Measurements from ENCODE around the gene MED13. TPM values are rescaled to one million over a fixed set of nuclear protein-coding genes. Genes with fewer than 3 reads are reported as not detected.
A peak's percentile ranks its signal among the peaks of the same experiment; 100 is the strongest.

Gene MED13
- total and polyA plus RNA-seq, 4 experiments from 2014 or later = 1.8 to 85.4 (median 41.1) TPM

- Histone ChIP-seq H3K27ac (ENCODE audit: low read depth, low read length) (no peak overlapping the region), H3K9me3 (ENCODE audit: control insufficient read depth in 1 of 2, low read length in 2 of 2) (no peaks in the 10 kb centered on the region), H3K4me1 (ENCODE audit: insufficient read depth, low read length) (no peaks in the 10 kb centered on the region), H3K4me3 (ENCODE audit: low read length in 2 of 2) (no peak overlapping the region), H3K36me3 (ENCODE audit: insufficient read depth, low read length) (peaks cover 39% of the 10 kb centered on the region), H3K27me3 (ENCODE audit: insufficient read depth, low read length) (no peaks in the 10 kb centered on the region)
- intact Hi-C loops (cut with micrococcal nuclease) = no loop called here
- H3K4me1 Mint-ChIP-seq = peaks cover 0 to 9% (median 4%) of the 10 kb centered on the region in 4 donors
- no peak overlapping the region for H3K4me3 Mint-ChIP-seq
- DNase-seq = no peak
- no peaks in the 10 kb centered on the region for H3K9me3 Mint-ChIP-seq
- POLR2A ChIA-PET (ENCODE audit: partially characterized antibody) = no interaction called here
- H3K36me3 Mint-ChIP-seq = peaks cover 35 to 51% of the 10 kb centered on the region in 2 donors
- H3K27ac Mint-ChIP-seq = no peak overlapping the region
- no peaks in the 10 kb centered on the region for H3K27me3 Mint-ChIP-seq
- CTCF ChIA-PET (ENCODE audit: partially characterized antibody) = no interaction called here
These were observed 96.3 kb downstream of the MED13 start for GRCh38 chr17:61968757-61969156.

DNA sequence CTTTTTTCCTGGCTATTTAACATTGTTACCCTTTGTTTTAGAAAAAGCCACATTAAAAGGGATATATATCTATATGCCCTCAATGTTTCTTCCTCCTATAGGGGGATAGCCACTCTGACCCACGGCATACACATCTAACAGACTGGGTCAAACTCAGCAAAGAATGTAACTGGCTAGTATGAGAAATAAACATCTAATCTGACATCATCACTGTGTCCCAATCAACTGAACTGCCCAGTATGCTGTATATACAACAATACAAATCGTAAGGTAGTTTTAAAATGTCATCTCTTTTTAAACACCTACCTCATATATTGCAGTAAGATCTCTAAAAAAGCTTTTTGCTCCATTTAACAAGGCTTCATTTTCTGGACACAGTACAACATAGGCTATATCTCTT, 97.3 kb downstream of the MED13 start:
- Histone ChIP-seq H3K27ac (ENCODE audit: low read depth, low read length) (no peak overlapping the region), H3K4me1 (ENCODE audit: insufficient read depth, low read length) (no peaks in the 10 kb centered on the region), H3K9me3 (ENCODE audit: control insufficient read depth in 1 of 2, low read length in 2 of 2) (no peaks in the 10 kb centered on the region), H3K36me3 (ENCODE audit: insufficient read depth, low read length) (peaks cover 44% of the 10 kb centered on the region), H3K4me3 (ENCODE audit: low read length in 2 of 2) (no peak overlapping the region), H3K27me3 (ENCODE audit: insufficient read depth, low read length) (no peaks in the 10 kb centered on the region)
- ChIA-PET POLR2A (ENCODE audit: partially characterized antibody) (interaction anchor here (0.6 kb wide), 1 partner anchor 30 kb away, joined by 3 read pairs; no protein-coding TSS in a partner anchor), CTCF (ENCODE audit: partially characterized antibody) (no interaction called here)
- H3K36me3 Mint-ChIP-seq = peaks cover 37 to 56% of the 10 kb centered on the region in 2 donors
- no peaks in the 10 kb centered on the region for H3K9me3 Mint-ChIP-seq
- intact Hi-C loops (cut with micrococcal nuclease) = no loop called here
- no peaks in the 10 kb centered on the region for H3K27me3 Mint-ChIP-seq
- peak overlapping the region in 2 of 7 donors; percentile 0 to 24 for H3K27ac Mint-ChIP-seq
- DNase-seq = no peak
- peaks cover 0 to 9% (median 5%) of the 10 kb centered on the region in 4 donors for H3K4me1 Mint-ChIP-seq
- H3K4me3 Mint-ChIP-seq = no peak overlapping the region

- DNase-seq = no peak
- CTCF ChIA-PET (ENCODE audit: partially characterized antibody) = no interaction called here
- H3K9me3 Mint-ChIP-seq = no peaks in the 10 kb centered on the region
- H3K9me3 ChIP-seq (ENCODE audit: control insufficient read depth in 1 of 2, low read length in 2 of 2) = no peaks in the 10 kb centered on the region
- H3K4me3 Mint-ChIP-seq = no peak overlapping the region
- no peaks in the 10 kb centered on the region for H3K27me3 Mint-ChIP-seq
- peaks cover 49% of the 10 kb centered on the region for H3K36me3 ChIP-seq (ENCODE audit: insufficient read depth, low read length)
- peaks cover 0 to 9% (median 5%) of the 10 kb centered on the region in 4 donors for H3K4me1 Mint-ChIP-seq
- intact Hi-C loops (cut with micrococcal nuclease) = no loop called here
- no peaks in the 10 kb centered on the region for H3K4me1 ChIP-seq (ENCODE audit: insufficient read depth, low read length)
- POLR2A ChIA-PET (ENCODE audit: partially characterized antibody) = no interaction called here
- H3K27me3 ChIP-seq (ENCODE audit: insufficient read depth, low read length) = no peaks in the 10 kb centered on the region
- peak overlapping the region in 1 of 7 donors; percentile 15 for H3K27ac Mint-ChIP-seq
- no peak overlapping the region for H3K4me3 ChIP-seq (ENCODE audit: low read length in 2 of 2)
- H3K27ac ChIP-seq (ENCODE audit: low read depth, low read length) = no peak overlapping the region
- H3K36me3 Mint-ChIP-seq = peaks cover 34 to 60% of the 10 kb centered on the region in 2 donors
These were observed 98.9 kb downstream of the MED13 start for GRCh38 chr17:61966191-61966590.

DNA sequence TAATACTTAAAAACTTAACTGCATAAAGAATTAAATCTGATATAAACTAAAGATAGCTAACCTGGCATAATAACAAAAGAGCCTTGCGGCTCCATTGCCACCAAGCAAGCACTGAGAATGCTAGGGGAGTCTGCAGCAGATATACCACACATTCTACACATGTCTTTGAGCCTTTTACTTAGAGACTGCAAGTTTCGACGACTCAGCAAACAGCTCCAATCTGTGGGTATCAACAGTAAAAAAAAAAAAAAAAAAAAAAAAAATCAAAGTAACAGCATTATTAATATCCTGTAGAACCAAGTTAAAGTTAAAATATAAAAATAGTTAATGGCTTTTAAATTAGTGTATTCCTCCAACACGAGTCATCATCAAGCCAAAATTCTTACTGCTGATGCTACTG, 109.5 kb downstream of the MED13 start:
- H3K4me3 ChIP-seq (ENCODE audit: low read length in 2 of 2) = no peak overlapping the region
- no peaks in the 10 kb centered on the region for H3K27me3 Mint-ChIP-seq
- ChIA-PET CTCF (ENCODE audit: partially characterized antibody) (no interaction called here), POLR2A (ENCODE audit: partially characterized antibody) (no interaction called here)
- no peak for DNase-seq
- H3K4me3 Mint-ChIP-seq = no peak overlapping the region
- no peak overlapping the region for H3K27ac ChIP-seq (ENCODE audit: low read depth, low read length)
- peaks cover 54% of the 10 kb centered on the region for H3K36me3 ChIP-seq (ENCODE audit: insufficient read depth, low read length)
- H3K36me3 Mint-ChIP-seq = peaks cover 17 to 63% of the 10 kb centered on the region in 2 donors
- no peaks in the 10 kb centered on the region for H3K4me1 ChIP-seq (ENCODE audit: insufficient read depth, low read length)
- no peaks in the 10 kb centered on the region for H3K9me3 ChIP-seq (ENCODE audit: control insufficient read depth in 1 of 2, low read length in 2 of 2)
- peaks cover 0 to 2% (median 0%) of the 10 kb centered on the region in 4 donors for H3K4me1 Mint-ChIP-seq
- peaks cover 0 to 2% (median 0%) of the 10 kb centered on the region in 8 donors for H3K9me3 Mint-ChIP-seq
- no peaks in the 10 kb centered on the region for H3K27me3 ChIP-seq (ENCODE audit: insufficient read depth, low read length)
- intact Hi-C loops (cut with micrococcal nuclease) = no loop called here
- H3K27ac Mint-ChIP-seq = peak overlapping the region in 1 of 7 donors; percentile 35

DNA sequence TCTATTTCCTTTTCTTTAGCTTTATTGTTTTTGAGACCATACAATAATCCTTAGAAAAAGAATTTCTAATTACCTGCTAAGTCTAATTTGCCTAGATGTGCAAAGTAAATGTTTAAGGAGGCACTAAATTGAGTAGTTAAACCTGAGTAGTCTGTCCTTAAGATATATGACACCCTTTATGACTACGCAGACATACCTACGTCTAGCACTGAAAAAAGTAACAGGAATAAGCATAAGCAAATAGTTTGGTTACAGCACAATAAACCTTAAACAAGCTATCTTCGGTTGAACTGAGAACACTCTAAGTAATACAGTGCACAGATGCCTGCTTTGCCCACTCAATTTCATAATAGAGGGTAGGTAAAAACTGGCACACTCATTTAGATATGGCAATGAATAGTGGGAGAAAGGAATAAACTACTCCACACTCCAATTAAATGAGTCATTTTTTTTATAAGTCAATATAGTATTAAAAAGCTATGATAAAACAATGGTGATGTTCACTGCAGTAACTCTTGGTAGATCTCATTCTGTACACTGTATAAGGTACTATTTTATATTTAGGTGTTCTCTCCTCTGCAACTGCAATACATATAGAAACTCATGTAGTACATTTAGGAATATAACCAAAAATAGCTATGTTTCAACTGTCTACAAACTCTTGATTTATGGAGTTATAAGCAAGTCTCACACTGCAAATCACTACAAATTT, 117.6 kb downstream of the MED13 start:
- H3K36me3 Mint-ChIP-seq = peaks cover 21 to 68% of the 10 kb centered on the region in 2 donors
- H3K36me3 ChIP-seq (ENCODE audit: insufficient read depth, low read length) = peaks cover 46% of the 10 kb centered on the region
- no peaks in the 10 kb centered on the region for H3K4me1 ChIP-seq (ENCODE audit: insufficient read depth, low read length)
- POLR2A ChIA-PET (ENCODE audit: partially characterized antibody) = no interaction called here
- no peak overlapping the region for H3K27ac ChIP-seq (ENCODE audit: low read depth, low read length)
- H3K4me3 ChIP-seq (ENCODE audit: low read length in 2 of 2) = no peak overlapping the region
- no peaks in the 10 kb centered on the region for H3K27me3 Mint-ChIP-seq
- H3K9me3 ChIP-seq (ENCODE audit: control insufficient read depth in 1 of 2, low read length in 2 of 2) = no peaks in the 10 kb centered on the region
- H3K9me3 Mint-ChIP-seq = peaks cover 0 to 2% (median 0%) of the 10 kb centered on the region in 8 donors
- peak overlapping the region in 2 of 7 donors; percentile 66 to 68 for H3K27ac Mint-ChIP-seq
- intact Hi-C loops (cut with micrococcal nuclease) = no loop called here
- H3K27me3 ChIP-seq (ENCODE audit: insufficient read depth, low read length) = no peaks in the 10 kb centered on the region
- CTCF ChIA-PET (ENCODE audit: partially characterized antibody) = interaction anchor here (0.5 to 0.9 kb wide), 2 partner anchors 16 to 46 kb away, joined by 3 read pairs; no protein-coding TSS in a partner anchor
- no peaks in the 10 kb centered on the region for H3K4me1 Mint-ChIP-seq
- H3K4me3 Mint-ChIP-seq = no peak overlapping the region
- DNase-seq = no peak

DNA sequence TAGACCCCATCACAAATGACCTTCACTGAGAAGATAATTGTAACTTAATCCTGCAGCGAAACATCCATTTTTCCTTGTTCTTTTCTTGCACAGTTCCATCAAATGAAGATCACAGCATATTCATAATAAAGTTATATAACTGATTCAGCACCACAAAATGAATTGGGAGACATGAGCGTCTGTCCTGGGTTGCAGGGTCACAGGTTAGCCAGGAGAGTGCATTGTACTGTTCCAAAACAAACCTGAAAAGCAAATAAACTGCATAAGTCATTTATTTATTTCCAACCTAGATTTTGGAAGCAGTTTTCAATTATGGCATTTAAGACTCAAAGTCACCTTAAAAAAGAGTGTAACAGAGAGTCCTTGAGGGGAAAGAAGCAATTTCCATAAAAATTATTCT, 118.7 kb downstream of the MED13 start:
- H3K27ac ChIP-seq (ENCODE audit: low read depth, low read length) = no peak overlapping the region
- H3K36me3 ChIP-seq (ENCODE audit: insufficient read depth, low read length) = peaks cover 42% of the 10 kb centered on the region
- Mint-ChIP-seq H3K4me3 (no peak overlapping the region), H3K4me1 (no peaks in the 10 kb centered on the region), H3K27me3 (no peaks in the 10 kb centered on the region), H3K36me3 (peaks cover 22 to 59% of the 10 kb centered on the region in 2 donors), H3K9me3 (no peaks in the 10 kb centered on the region), H3K27ac (peak overlapping the region in 2 of 7 donors; percentile 23 to 35)
- no peaks in the 10 kb centered on the region for H3K9me3 ChIP-seq (ENCODE audit: control insufficient read depth in 1 of 2, low read length in 2 of 2)
- ChIA-PET POLR2A (ENCODE audit: partially characterized antibody) (no interaction called here), CTCF (ENCODE audit: partially characterized antibody) (no interaction called here)
- no peak for DNase-seq
- H3K4me1 ChIP-seq (ENCODE audit: insufficient read depth, low read length) = no peaks in the 10 kb centered on the region
- H3K4me3 ChIP-seq (ENCODE audit: low read length in 2 of 2) = no peak overlapping the region
- intact Hi-C loops (cut with micrococcal nuclease) = no loop called here
- no peaks in the 10 kb centered on the region for H3K27me3 ChIP-seq (ENCODE audit: insufficient read depth, low read length)

GRCh38 chr17:61943117-61943516, 122.0 kb downstream of the MED13 start:
- DNase-seq = no peak
- no peak overlapping the region for H3K27ac Mint-ChIP-seq
- no peaks in the 10 kb centered on the region for H3K4me1 ChIP-seq (ENCODE audit: insufficient read depth, low read length)
- POLR2A ChIA-PET (ENCODE audit: partially characterized antibody) = no interaction called here
- intact Hi-C loops (cut with micrococcal nuclease) = no loop called here
- H3K36me3 ChIP-seq (ENCODE audit: insufficient read depth, low read length) = peaks cover 19% of the 10 kb centered on the region
- no peaks in the 10 kb centered on the region for H3K9me3 ChIP-seq (ENCODE audit: control insufficient read depth in 1 of 2, low read length in 2 of 2)
- H3K27me3 Mint-ChIP-seq = no peaks in the 10 kb centered on the region
- H3K27me3 ChIP-seq (ENCODE audit: insufficient read depth, low read length) = no peaks in the 10 kb centered on the region
- no peak overlapping the region for H3K4me3 ChIP-seq (ENCODE audit: low read length in 2 of 2)
- no peaks in the 10 kb centered on the region for H3K9me3 Mint-ChIP-seq
- CTCF ChIA-PET (ENCODE audit: partially characterized antibody) = interaction anchor here (1.0 kb wide), 1 partner anchor 37 kb away, joined by 3 read pairs; no protein-coding TSS in a partner anchor
- H3K4me3 Mint-ChIP-seq = no peak overlapping the region
- peaks cover 0 to 1% (median 0%) of the 10 kb centered on the region in 4 donors for H3K4me1 Mint-ChIP-seq
- H3K27ac ChIP-seq (ENCODE audit: low read depth, low read length) = no peak overlapping the region
- H3K36me3 Mint-ChIP-seq = peaks cover 21 to 41% of the 10 kb centered on the region in 2 donors
